Natural killer cell (primary cell): ENCODE measurements around the gene OSTC. TPM values are rescaled to one million over a fixed set of nuclear protein-coding genes. Genes with fewer than 3 reads are reported as not detected.

ENCODE experiments used
- ATAC-seq, 3 donors: fragments of 150-1000 bp in 2 of 3; fragments of 200-7000 bp in 1 of 3; cut with Tn5 transposase; 1 replicate in 1 of 3; 2 replicates in 2 of 3; pipeline ENCODE4 v1.10.0; 2021; ENCODE audit warnings: mild to moderate bottlenecking in 2 of 3, moderate library complexity in 2 of 3
- DNase-seq, 2 donors: peaks; one replicate each; pipeline versions ENCODE4 v3.0.0 to v3.0.0-alpha.2; 2013 to 2021; ENCODE audit warnings: mixed read lengths in 1 of 2
- H3K27ac ChIP-seq: one replicate; pipeline ENCODE4 v1.5.1; 2013; ENCODE audit warnings: mild to moderate bottlenecking, low read length
- H3K27me3 ChIP-seq: one replicate; pipeline ENCODE4 v1.6.1; 2013; ENCODE audit warnings: low read length; ENCODE audit not compliant: control insufficient read depth, insufficient read depth
- H3K36me3 ChIP-seq: one replicate; pipeline ENCODE4 v1.6.1; 2013; ENCODE audit warnings: low read length; ENCODE audit not compliant: control insufficient read depth, insufficient read depth
- H3K4me1 ChIP-seq: one replicate; pipeline ENCODE4 v1.6.1; 2013; ENCODE audit warnings: low read length; ENCODE audit not compliant: control insufficient read depth, insufficient read depth
- H3K4me3 ChIP-seq: one replicate; pipeline ENCODE4 v1.5.1; 2013; ENCODE audit warnings: low read length
- H3K9me3 ChIP-seq: one replicate; pipeline ENCODE4 v1.6.1; 2013; ENCODE audit warnings: low read length; ENCODE audit not compliant: control insufficient read depth, insufficient read depth
- H3K27ac Mint-ChIP-seq, 2 donors: one replicate each; pipeline ENCODE4 v1.8.0; 2022; ENCODE audit warnings: mild to moderate bottlenecking in 2 of 2, mixed read lengths in 2 of 2, moderate library complexity in 1 of 2
- H3K27me3 Mint-ChIP-seq, 2 donors: one replicate each; pipeline ENCODE4 v1.8.0; 2022; ENCODE audit warnings: low read depth in 2 of 2, mixed read lengths in 2 of 2
- H3K36me3 Mint-ChIP-seq: one replicate; pipeline ENCODE4 v1.8.0; 2022; ENCODE audit warnings: mixed read lengths
- H3K4me1 Mint-ChIP-seq, 2 donors: one replicate each; pipeline ENCODE4 v1.8.0; 2022; ENCODE audit warnings: mixed read lengths in 2 of 2
- H3K4me3 Mint-ChIP-seq: one replicate; pipeline ENCODE4 v1.8.0; 2022; ENCODE audit warnings: mild to moderate bottlenecking, moderate library complexity, mixed read lengths
- H3K9me3 Mint-ChIP-seq, 2 donors: one replicate each; pipeline ENCODE4 v1.8.0; 2022; ENCODE audit warnings: mixed read lengths in 2 of 2
- WGBS: methylation state at CpG from one replicate; pipeline ENCODE4 v1.1.7; 2013; ENCODE audit warnings: missing lambda C conversion rate; ENCODE audit not compliant: insufficient coverage; 5-methylcytosine and 5-hydroxymethylcytosine counted together
- intact Hi-C: fragments of 100-400 bp; cut with micrococcal nuclease; formaldehyde crosslinking; loops from one replicate; pipeline ENCODE4 v1.14.2; 2022
- total RNA-seq, 4 donors: library from RNA; stranded (reverse); fragments of 120-200 nt in 1 of 4; gene quantifications; one replicate each; pipeline versions ENCODE4 v1.2.3 to v1.2.4, GENCODE V29; 2013 to 2022
- TF ChIP-seq, protein P1 (sequence below): fragments of 200-600 bp; IDR thresholded peaks from one replicate; pipeline ENCODE4 v1.8.0; 2022; ENCODE audit warnings: antibody characterized with exemption

OSTC gene
- total RNA-seq, 3 donors from 2014 or later (not counting 1 experiment from before 2014, with no cell fraction given), result 31.2 to 36.5 (median 32.2) TPM

DNA sequence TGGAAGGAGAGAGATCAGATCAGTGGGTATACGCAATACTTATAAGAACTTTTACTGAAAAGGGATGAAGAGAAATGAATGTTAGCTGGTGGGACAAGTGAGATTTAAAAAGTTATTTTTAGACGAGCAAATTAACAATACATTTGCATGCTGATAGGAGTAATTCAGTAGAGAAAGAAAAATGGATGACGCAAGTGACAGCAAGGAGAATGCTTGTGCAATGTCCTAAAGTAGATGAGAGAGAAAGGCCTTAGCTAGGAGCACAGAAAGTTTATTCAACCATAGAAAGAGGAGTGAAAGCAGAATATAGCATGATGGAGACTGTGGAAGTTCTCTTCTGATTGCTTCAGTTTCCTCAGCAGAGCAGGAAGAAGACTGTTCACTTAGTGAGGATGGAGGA lies 45.8 kb downstream of the OSTC start:
- DNase-seq (no peak), ATAC-seq (no peak)
- Histone ChIP-seq H3K27ac (no peak overlapping the region), H3K27me3 (no peaks in the 10 kb centered on the region), H3K4me1 (no peaks in the 10 kb centered on the region), H3K36me3 (no peaks in the 10 kb centered on the region), H3K9me3 (no peaks in the 10 kb centered on the region), H3K4me3 (no peak overlapping the region)
- WGBS, result 93% methylated on average over 3 of the region's 3 CpGs
- intact Hi-C loops, result no loop called here
- H3K9me3 Mint-ChIP-seq, result no peaks in the 10 kb centered on the region
- no peaks in the 10 kb centered on the region for H3K4me1 Mint-ChIP-seq
- no peak overlapping the region for H3K27ac Mint-ChIP-seq
- TF ChIP-seq, protein P1, sequence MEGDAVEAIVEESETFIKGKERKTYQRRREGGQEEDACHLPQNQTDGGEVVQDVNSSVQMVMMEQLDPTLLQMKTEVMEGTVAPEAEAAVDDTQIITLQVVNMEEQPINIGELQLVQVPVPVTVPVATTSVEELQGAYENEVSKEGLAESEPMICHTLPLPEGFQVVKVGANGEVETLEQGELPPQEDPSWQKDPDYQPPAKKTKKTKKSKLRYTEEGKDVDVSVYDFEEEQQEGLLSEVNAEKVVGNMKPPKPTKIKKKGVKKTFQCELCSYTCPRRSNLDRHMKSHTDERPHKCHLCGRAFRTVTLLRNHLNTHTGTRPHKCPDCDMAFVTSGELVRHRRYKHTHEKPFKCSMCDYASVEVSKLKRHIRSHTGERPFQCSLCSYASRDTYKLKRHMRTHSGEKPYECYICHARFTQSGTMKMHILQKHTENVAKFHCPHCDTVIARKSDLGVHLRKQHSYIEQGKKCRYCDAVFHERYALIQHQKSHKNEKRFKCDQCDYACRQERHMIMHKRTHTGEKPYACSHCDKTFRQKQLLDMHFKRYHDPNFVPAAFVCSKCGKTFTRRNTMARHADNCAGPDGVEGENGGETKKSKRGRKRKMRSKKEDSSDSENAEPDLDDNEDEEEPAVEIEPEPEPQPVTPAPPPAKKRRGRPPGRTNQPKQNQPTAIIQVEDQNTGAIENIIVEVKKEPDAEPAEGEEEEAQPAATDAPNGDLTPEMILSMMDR, result no peak
- H3K36me3 Mint-ChIP-seq, result no peaks in the 10 kb centered on the region
- H3K27me3 Mint-ChIP-seq, result peaks cover 0 to 4% of the 10 kb centered on the region in 2 donors
- no peak overlapping the region for H3K4me3 Mint-ChIP-seq

DNA sequence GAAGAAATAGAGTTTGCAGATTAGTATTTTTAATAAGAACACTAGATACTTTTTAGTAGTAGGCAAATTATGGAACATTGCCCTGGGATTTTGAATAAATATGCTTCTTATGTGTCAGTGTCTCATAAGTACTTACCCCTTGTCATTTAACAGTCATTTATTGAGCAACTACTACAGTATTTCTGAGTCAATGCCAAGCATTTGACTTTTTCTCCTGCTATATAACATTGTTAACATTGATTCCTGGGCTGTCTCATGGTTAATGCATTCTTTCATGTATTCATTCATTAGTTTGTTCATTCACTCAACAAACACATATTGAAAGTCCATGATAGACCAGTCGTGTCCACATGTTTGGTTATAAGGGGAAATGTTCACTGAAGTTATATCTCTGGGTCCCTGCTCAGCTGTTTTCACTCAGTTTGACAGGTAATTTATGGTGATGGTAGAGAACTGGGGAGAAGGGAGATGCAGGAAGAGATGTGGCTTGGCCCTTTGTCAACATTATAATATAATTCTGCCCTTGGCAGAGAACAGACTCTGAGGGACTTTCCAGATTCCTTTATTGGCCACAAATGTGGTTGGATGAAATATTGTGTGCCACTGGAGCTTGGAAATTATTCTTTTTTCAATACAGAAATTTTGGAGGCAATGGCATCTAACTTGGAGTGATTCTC lies 49.8 kb downstream of the OSTC start:
- Mint-ChIP-seq H3K9me3 (no peaks in the 10 kb centered on the region), H3K4me1 (peaks cover 10% of the 10 kb centered on the region in 2 donors), H3K27me3 (peaks cover 0 to 4% of the 10 kb centered on the region in 2 donors), H3K27ac (no peak overlapping the region), H3K4me3 (no peak overlapping the region), H3K36me3 (no peaks in the 10 kb centered on the region)
- no peaks in the 10 kb centered on the region for H3K27me3 ChIP-seq
- intact Hi-C loops, result no loop called here
- ATAC-seq (no peak), DNase-seq (no peak)
- WGBS, result 13% methylated on average over 1 of the region's 1 CpG
- no peaks in the 10 kb centered on the region for H3K36me3 ChIP-seq
- H3K4me1 ChIP-seq, result no peaks in the 10 kb centered on the region
- no peaks in the 10 kb centered on the region for H3K9me3 ChIP-seq
- H3K4me3 ChIP-seq, result no peak overlapping the region
- TF ChIP-seq, protein P1, result no peak
- no peak overlapping the region for H3K27ac ChIP-seq

DNA sequence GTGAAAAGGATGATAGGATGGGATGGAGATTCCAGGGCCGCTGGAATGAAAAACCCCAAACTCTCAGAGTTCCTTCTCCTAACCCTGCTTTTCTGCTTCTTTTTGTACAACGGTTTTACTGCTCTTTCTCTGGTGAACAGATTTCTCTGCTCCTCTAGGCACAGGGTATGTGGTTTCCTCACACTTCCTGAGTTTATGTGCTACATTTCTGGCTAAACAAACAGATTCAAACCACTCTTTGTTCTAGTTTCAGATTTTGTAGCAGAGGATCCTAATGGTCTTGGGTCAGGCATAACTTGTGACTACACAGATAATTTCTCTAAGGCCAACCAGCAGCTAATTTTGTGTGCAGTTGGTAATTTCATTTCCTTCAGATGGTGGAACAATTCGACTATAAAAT lies 52.6 kb downstream of the OSTC start:
- intact Hi-C loops, result no loop called here
- H3K4me3 ChIP-seq, result no peak overlapping the region
- no peaks in the 10 kb centered on the region for H3K27me3 ChIP-seq
- Mint-ChIP-seq H3K36me3 (no peaks in the 10 kb centered on the region), H3K27me3 (peaks cover 0 to 4% of the 10 kb centered on the region in 2 donors), H3K27ac (no peak overlapping the region), H3K9me3 (no peaks in the 10 kb centered on the region), H3K4me3 (no peak overlapping the region), H3K4me1 (peaks cover 10% of the 10 kb centered on the region in 2 donors)
- H3K27ac ChIP-seq, result no peak overlapping the region
- no peaks in the 10 kb centered on the region for H3K4me1 ChIP-seq
- no peaks in the 10 kb centered on the region for H3K9me3 ChIP-seq
- H3K36me3 ChIP-seq, result no peaks in the 10 kb centered on the region
- DNase-seq (peak in 1 of 2 donors; percentile 22), ATAC-seq (peak in 1 of 3 donors; percentile 36)
- 8% methylated on average over 2 of the region's 3 CpGs for WGBS
- TF ChIP-seq, protein P1, result no peak

DNA sequence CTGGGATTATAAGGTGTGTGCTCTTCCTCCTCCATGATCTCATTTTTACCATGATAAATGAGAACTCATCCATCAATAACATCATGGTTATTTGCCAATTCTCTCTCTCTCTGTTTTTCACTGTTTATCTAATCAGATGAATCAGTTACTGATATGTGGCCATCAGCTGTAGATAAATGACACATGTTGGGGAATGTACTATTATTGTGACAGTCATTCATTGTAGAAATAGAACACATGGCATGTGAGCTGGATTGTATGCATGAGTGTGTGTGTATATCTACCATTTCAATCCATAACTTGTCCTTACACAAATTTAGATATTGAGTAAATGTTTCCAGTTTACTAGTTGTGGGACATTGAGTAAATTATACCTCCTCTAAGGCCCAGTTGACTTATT lies 53.0 kb downstream of the OSTC start:
- Mint-ChIP-seq H3K4me1 (peaks cover 10% of the 10 kb centered on the region in 2 donors), H3K4me3 (no peak overlapping the region), H3K36me3 (no peaks in the 10 kb centered on the region), H3K9me3 (no peaks in the 10 kb centered on the region), H3K27me3 (peaks cover 0 to 3% of the 10 kb centered on the region in 2 donors), H3K27ac (no peak overlapping the region)
- no peak overlapping the region for H3K27ac ChIP-seq
- no peaks in the 10 kb centered on the region for H3K4me1 ChIP-seq
- H3K9me3 ChIP-seq, result no peaks in the 10 kb centered on the region
- no peaks in the 10 kb centered on the region for H3K27me3 ChIP-seq
- intact Hi-C loops, result no loop called here
- H3K36me3 ChIP-seq, result no peaks in the 10 kb centered on the region
- H3K4me3 ChIP-seq, result no peak overlapping the region
- DNase-seq, result no peak
- no peak for ATAC-seq
- TF ChIP-seq, protein P1, result no peak
